Posterior cingulate gyrus (tissue), 11 donors: ENCODE data around the gene CARMIL1.
"Not testable (repeated sequence)": the region's sequence is repeated elsewhere in the genome, so short reads cannot be mapped to it uniquely, and the experiment has no call there.

Source experiments
- DNase-seq, 10 donors: peaks; one replicate each; pipeline versions ENCODE4 v3.0.0 to v3.0.0-alpha.2; 2020 to 2021; ENCODE audit warnings: mixed read lengths in 3 of 10
- intact Hi-C: fragments of 100-400 bp; cut with DNase I; formaldehyde crosslinking; loops from one replicate; pipeline ENCODE4 v1.15.1; 2023

The CARMIL1 gene

GRCh38 chr6:25275436-25275835, 3.7 kb upstream of the CARMIL1 start:
- DNase-seq = no peak
- intact Hi-C loops = loop anchor here (5.0 kb wide), 2 partner anchors 217 to 327 kb away; no protein-coding TSS in a partner anchor

DNA sequence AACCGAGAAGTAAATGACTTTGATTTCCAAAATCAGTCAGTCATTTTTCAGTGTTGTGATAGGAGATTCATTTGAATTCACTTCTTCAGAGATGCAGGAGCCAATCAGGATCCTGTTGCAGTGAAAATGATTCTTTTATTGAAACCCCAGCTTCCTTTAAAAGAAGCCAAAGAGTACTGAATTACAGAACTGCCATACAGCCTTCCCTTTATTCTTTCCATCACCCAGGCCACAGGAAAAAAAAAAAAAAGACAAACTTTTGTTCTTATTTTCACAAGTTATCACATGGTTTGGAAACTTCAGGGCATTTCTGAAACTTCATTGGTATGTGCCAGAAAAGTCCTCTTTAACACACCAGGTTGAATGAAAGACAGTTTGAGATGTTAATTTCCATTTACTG, 1.8 kb upstream of the CARMIL1 start:
- DNase-seq = no peak
- intact Hi-C loops = loop anchor here (5.0 kb wide), 2 partner anchors 215 to 325 kb away; no protein-coding TSS in a partner anchor

DNA sequence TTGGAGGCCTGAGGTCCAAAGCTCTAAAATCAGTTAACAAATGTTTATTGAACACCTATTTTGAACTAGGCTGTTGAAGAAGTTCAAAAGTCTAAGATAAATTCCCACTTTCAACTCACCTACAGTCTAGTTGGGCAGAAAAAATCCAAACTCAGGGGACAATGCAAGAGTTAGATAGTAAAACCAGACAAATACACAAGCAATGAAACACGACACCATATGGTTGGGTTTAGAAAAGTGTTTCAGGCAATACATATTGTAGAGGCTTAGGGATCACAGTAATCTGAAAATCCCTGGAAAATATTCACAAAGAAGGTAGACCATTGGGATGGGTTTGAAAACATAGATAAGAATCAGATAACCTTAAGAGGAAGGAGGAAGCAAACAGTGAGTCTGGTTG, 1.3 kb upstream of the CARMIL1 start:
- intact Hi-C loops = loop anchor here (5.0 kb wide), 2 partner anchors 214 to 324 kb away; no protein-coding TSS in a partner anchor
- DNase-seq = no peak

DNA sequence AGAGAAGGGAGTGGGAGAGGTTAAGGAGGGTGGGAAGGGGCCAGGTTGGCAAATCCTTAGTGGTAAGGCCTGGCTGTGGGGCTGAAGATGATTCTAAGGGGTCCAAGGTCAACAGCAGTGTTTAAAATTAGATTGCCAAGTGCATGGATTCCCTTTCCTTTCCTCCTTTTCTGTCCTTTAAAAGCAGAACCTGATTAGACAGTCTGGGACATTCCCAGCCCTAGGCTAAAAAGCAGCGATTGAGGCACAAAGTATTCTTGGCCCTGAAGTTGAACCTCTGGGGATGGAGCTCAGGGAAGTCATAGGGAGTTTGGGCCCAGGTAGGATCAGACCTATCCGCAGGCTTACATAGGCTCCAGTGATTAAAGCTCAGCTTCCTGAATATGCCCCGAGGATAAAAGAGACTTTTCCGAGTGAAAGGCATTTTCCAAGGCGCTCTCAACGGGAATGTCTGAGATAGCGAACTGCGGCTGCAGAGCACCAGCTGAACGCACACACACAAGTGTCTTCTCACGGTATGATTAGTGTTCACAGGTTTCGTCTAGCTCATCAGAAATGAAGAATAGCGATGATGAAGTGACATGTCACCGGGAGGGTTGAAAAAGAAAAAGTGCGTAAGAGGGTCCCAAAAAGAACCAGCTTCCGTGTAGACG, 787 bp upstream of the CARMIL1 start:
- intact Hi-C loops = loop anchor here (5.0 kb wide), 2 partner anchors 214 to 324 kb away; no protein-coding TSS in a partner anchor
- no peak for DNase-seq

GRCh38 chr6:25279748-25280343, 672 bp downstream of the CARMIL1 start:
- intact Hi-C loops = loop anchor here (5.0 kb wide), 2 partner anchors 212 to 322 kb away; no protein-coding TSS in a partner anchor
- DNase-seq = peak in 2 of 10 donors; percentile 10 to 75

DNA sequence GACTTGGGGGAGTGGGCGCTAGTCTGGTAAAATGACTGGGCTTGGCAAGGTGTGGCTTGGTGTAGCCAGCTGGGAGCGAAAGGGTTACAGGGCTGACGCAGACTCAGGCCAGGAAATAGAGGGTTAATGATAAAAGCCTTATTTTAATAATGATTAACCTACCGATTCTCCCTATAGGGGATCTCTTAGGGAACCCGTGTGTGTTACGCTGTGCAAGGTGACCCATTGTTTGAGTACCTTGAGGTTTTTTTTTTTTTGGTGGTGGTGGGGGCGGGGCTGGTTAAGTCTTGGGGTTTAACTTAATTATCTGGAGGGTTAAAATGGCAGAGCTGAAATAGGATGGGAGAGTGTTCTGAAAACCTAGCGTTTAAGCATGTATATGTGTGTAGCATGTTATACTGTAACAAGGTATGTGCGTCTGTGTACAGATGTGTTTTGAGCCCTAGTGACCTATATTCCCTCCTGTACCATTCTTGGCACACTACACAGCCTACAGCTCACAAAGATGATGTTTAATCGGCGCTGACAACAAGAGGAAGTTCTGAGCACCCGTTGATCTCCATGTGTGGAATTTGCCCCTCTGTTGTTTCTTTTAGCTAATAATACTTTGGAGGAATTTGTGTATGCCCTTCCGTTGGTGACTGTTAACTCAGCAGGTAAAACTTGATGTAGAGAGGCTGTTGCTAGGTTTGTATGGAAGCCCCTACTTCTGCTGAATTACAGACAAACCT, 1.3 kb downstream of the CARMIL1 start:
- intact Hi-C loops = no loop called here
- DNase-seq = no peak

DNA sequence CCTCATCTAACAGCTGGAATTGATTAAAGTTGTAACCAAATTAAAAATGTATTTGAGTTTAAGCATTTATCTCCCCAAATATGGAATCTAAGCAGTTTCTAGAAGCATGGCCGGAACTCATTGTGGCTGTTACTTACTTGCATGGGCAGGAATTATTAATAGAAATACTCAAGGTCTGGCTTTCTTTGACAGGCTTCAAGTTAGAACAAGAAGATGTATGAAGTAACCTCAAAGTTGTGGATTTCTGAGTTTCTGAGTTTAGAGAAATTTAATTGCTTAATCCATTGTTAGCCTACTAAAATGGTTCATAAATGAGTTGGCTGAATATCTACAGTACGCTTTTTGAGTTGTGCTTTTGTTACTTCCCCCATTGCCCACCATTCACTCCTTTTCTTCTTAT, 7.7 kb downstream of the CARMIL1 start:
- intact Hi-C loops = no loop called here
- no peak for DNase-seq

DNA sequence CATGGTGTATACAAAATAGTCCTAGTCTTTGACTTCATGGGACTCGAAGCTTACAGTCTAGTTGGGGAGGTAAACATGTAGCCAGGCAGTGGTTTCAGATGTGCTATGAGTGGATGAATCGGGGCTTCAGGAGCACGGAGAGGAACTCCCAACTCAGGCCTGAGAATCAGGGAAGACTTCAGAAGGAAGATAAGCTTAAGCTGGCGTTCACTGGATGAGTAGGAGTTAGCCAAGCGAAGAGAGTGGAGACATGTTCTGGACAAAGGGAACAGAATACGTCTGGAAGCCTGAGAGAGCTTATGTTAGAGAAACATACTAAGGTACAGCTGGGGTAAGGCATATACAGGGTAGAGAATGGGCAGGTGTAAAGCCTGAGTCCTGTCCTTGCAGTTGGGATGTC, 8.8 kb downstream of the CARMIL1 start:
- DNase-seq = no peak
- intact Hi-C loops = no loop called here

DNA sequence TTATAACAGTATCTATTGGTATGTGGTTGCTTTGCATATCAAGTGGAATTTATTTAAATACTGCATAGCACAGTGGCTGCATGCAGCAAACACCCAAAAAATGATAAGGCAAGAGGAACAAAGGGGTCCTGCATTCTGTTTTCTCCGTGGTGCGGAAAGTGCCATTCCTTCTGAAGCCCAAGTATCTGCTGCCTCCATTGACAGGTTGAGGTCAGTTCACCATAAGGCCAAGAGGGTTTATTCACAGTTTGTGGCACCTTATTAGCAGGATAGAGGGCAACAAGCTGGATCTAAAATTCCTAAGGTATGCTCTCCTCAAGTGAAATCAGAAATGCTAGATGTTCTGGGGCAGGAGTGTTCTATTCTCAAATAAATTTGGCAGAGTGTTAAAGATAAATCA, 9.3 kb downstream of the CARMIL1 start:
- no peak for DNase-seq
- intact Hi-C loops = no loop called here

DNA sequence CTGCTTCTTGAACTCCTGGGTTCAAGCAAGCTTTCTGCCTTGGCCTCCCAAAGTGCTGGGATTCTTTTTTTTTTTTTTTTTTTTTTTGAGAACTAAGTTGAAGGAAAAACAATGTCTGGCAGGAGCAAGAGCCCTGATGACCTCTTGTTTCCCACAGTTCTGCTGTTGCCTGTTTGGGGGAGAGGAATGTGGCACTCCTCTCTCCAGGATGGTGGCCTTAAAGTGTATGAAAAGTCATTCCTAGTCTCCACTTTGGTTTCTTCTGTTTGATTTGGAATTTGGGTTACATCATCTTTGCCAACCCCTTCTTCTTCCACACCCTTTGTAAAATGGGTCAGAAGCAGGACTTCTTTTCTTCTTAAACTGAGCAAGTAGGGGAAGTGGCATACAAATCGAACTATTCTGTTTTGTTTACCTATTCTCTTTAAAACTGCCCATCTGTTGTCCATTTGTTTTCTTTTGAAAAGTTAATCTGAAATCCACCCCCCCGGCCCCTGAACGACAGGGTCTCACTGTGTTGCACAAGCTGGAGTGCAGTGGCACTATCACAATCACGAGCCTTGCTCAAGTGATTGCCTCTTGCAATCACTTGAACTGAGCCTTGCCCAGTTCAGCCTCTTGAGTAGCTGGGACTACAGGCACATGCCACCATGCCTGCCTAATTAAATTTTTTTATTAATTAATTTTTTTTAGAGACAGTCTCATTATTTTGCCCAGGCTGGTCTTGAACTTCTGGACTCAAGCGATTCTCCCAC, 11.3 kb downstream of the CARMIL1 start:
- intact Hi-C loops = no loop called here
- DNase-seq = no peak

DNA sequence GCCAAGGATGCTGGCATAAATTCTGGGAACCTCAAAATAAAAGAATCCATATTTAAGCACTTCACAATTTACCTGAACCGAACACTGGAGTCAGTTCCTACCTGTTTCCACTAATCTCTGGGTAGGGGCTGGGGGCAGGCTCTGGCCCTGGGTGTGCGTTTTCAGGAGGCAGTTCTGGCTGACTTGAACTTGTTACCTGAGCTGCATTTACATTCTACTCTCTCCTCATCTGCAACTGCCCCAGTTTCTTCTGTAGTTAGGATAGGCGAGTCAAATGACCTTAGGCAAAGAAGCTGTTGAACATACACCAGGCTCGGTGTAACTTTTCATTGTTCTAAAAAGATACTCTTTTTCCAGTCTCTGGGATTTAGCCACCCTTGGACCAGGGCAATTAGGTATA, 13.2 kb downstream of the CARMIL1 start:
- intact Hi-C loops = no loop called here

GRCh38 chr6:25295651-25296050, 16.5 kb downstream of the CARMIL1 start:
- intact Hi-C loops = no loop called here
- DNase-seq = no peak

More for the DNA sequence above, 13.2 kb downstream of the CARMIL1 start:
- DNase-seq = no peak

GRCh38 chr6:25296217-25296905, 17.2 kb downstream of the CARMIL1 start:
- DNase-seq = no peak
- intact Hi-C loops = no loop called here

GRCh38 chr6:25297039-25297441, 17.9 kb downstream of the CARMIL1 start:
- no peak for DNase-seq
- intact Hi-C loops = no loop called here

GRCh38 chr6:25297823-25298522, 18.8 kb downstream of the CARMIL1 start:
- no peak for DNase-seq
- intact Hi-C loops = no loop called here

GRCh38 chr6:25298523-25298865, 19.3 kb downstream of the CARMIL1 start:
- intact Hi-C loops, DNase-seq: not testable (repeated sequence)

DNA sequence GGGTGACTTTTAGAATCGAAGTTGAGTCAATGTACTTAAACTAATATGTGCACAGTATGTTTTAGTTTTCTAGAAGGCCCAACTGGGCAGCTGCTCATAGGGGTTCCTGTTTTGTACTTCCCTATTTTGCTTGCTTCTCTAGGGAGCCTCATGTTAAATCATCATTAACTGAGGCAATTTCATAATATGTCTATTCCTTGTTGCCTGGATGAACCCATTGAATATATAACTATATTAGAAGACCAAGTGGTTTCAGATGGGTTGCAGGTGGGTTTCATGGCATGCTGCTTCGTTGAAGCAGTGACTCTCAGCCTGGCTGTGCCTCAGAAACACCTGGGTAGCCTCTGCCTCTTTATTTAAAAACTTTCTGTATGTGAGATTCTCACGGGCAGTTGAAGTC, 22.2 kb downstream of the CARMIL1 start:
- no peak for DNase-seq
- intact Hi-C loops = no loop called here

GRCh38 chr6:25302151-25302550, 23.0 kb downstream of the CARMIL1 start:
- DNase-seq = no peak
- intact Hi-C loops = no loop called here

DNA sequence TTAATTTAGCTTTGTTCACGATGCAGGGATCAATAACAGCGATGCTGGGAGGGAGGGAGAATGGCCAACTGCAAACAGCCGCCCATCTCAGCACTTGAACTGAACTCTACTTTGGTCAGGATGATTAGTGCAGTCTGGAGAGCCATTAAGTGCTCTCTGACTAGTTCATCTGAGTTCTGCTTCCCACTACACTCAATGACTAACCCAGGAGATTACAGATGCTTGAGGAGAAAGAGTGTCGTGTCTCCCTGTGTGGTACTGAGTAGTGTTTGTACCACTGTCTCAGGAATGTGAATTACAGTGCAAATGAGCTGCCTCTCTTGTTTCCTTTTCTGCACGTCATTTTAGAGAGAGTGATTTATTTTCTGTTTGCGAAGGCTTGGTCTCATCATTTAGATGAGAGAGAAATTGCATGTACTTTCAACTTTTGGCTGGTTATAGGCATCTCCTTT, 23.5 kb downstream of the CARMIL1 start:
- no peak for DNase-seq
- intact Hi-C loops = no loop called here

GRCh38 chr6:25303254-25303653, 24.1 kb downstream of the CARMIL1 start:
- intact Hi-C loops = no loop called here

More at GRCh38 chr6:25303254-25303653, 24.1 kb downstream of the CARMIL1 start:
- no peak for DNase-seq
